ENCODE measurements around the gene RFPL2.

DNA sequence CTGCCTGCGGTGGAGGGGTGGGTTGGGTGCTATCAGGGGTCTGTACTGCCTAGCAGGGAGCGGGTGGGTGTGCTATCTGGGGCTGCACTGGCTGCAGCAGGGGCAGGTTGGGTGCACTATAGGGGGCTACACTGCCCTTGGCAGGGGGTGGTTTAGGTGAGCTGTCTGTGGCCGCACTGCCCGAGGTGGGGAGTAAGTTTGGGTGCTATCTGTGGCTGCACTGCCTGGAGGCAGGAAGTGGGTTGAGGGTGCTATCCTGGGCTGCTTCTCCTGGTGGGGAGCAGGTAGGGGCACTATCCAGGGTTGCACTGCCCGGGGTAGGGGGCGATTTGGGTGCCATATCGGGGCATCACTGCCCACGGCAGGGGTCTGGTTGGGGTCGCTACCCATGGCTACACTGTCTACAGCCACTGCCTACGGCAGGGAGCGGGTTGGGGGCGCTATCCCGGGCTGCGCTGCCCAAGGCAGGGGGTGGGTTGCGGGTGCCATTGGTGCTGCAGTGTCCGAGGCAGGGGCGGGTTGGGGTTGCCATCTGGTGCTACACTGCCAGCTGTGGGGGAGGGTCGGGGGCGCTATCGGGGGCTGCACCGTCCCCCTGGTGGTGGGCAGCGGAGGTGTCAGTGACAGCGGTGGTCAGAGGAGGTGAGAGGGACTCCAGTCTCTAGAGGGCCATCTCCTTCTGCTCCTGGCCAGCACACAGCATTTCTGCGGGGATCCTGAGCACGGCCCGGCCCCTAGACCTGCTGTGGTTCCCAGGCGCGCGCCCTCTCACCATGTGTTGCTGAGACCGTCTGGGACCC, 1.3 kb upstream of the RFPL2 start:
- TF ChIP-seq CTCF (IDR thresholded peaks at IDR 0.05; ENCODE audit: low read length) (no peak), EZH2phosphoT487 (IDR thresholded peaks at IDR 0.05; ENCODE audit: low read length) (no peak)
